Mesothelial cell of epicardium (in vitro differentiated cells): ENCODE data around the gene PIP4K2C. TPM values are rescaled to one million over a fixed set of nuclear protein-coding genes. Genes with fewer than 3 reads are reported as not detected.

Source experiments
- DNase-seq, 2 experiments: peaks; one replicate each; pipeline ENCODE4 v3.0.0; 2021; ENCODE audit warnings: low spot score in 2 of 2; ENCODE audit not compliant: unreplicated experiment in 2 of 2
- H3K27ac Mint-ChIP-seq: 2 replicates; pipeline ENCODE4 v1.8.0; 2021; ENCODE audit warnings: mixed read lengths
- H3K27me3 Mint-ChIP-seq: 2 replicates; pipeline ENCODE4 v1.8.0; 2021; ENCODE audit warnings: low read depth, mixed read lengths
- H3K36me3 Mint-ChIP-seq: 2 replicates; pipeline ENCODE4 v1.8.0; 2021; ENCODE audit warnings: mixed read lengths
- H3K4me1 Mint-ChIP-seq: 2 replicates; pipeline ENCODE4 v1.8.0; 2021; ENCODE audit warnings: mixed read lengths
- H3K4me3 Mint-ChIP-seq: 2 replicates; pipeline ENCODE4 v1.8.0; 2021; ENCODE audit warnings: mild to moderate bottlenecking, moderate library complexity, mixed read lengths
- H3K9me3 Mint-ChIP-seq: 2 replicates; pipeline ENCODE4 v1.8.0; 2021; ENCODE audit warnings: mixed read lengths
- CTCF ChIP-seq: fragments of 200-600 bp; sonication (generic); IDR thresholded peaks from one replicate; pipeline ENCODE4 v1.5.0; 2021; ENCODE audit warnings: antibody characterized with exemption; ENCODE audit not compliant: unreplicated experiment
- total RNA-seq: library from RNA; stranded (reverse); gene quantifications from 3 replicates; pipeline ENCODE4 v1.2.1, GENCODE V29; 2021

The PIP4K2C gene
- total RNA-seq, 1 donor from 2014 or later = 24.2 TPM

GRCh38 chr12:57603324-57603723, 12.3 kb downstream of the PIP4K2C start:
- no peak for DNase-seq
- Mint-ChIP-seq H3K36me3 (peaks cover 39% of the 10 kb centered on the region), H3K4me1 (peaks cover 21% of the 10 kb centered on the region), H3K27me3 (no peaks in the 10 kb centered on the region), H3K4me3 (peak overlapping the region; percentile 85), H3K27ac (peak overlapping the region; percentile 90), H3K9me3 (no peaks in the 10 kb centered on the region)
- no peak for TF ChIP-seq CTCF

- TF ChIP-seq CTCF = no peak
- H3K27me3 Mint-ChIP-seq = no peaks in the 10 kb centered on the region
- no peaks in the 10 kb centered on the region for H3K9me3 Mint-ChIP-seq
- peaks cover 21% of the 10 kb centered on the region for H3K4me1 Mint-ChIP-seq
- H3K27ac Mint-ChIP-seq = peak overlapping the region; percentile 90
- H3K4me3 Mint-ChIP-seq = peak overlapping the region; percentile 85
- no peak for DNase-seq
- peaks cover 40% of the 10 kb centered on the region for H3K36me3 Mint-ChIP-seq
These were observed 12.9 kb downstream of the PIP4K2C start for GRCh38 chr12:57603815-57604453.

- H3K27me3 Mint-ChIP-seq = no peaks in the 10 kb centered on the region
- peak within 1 kb of the TSS; percentile 90 for H3K27ac Mint-ChIP-seq
- TF ChIP-seq CTCF = no peak
- H3K4me3 Mint-ChIP-seq = peak within 1 kb of the TSS; percentile 85
- peaks cover 35% of the 10 kb centered on the region for H3K36me3 Mint-ChIP-seq
- peak in 1 of 2 experiments; percentile 59 for DNase-seq
- H3K4me1 Mint-ChIP-seq = peaks cover 26% of the 10 kb centered on the region
- H3K9me3 Mint-ChIP-seq = no peaks in the 10 kb centered on the region
These were observed 13.5 kb downstream of the PIP4K2C start, which contains the start of gene DTX3 for GRCh38 chr12:57604454-57604991. DTX3 (plus strand) TSS chr12:57604824; CDS start chr12:57606518, 1,694 bp downstream.

- peak in 1 of 2 experiments; percentile 44 for DNase-seq
- H3K9me3 Mint-ChIP-seq = no peaks in the 10 kb centered on the region
- H3K27ac Mint-ChIP-seq = peak overlapping the region; percentile 82
These were observed 14.2 kb downstream of the PIP4K2C start for GRCh38 chr12:57604992-57605810.

More at GRCh38 chr12:57604992-57605810, 14.2 kb downstream of the PIP4K2C start:
- H3K27me3 Mint-ChIP-seq = no peaks in the 10 kb centered on the region
- TF ChIP-seq CTCF = no peak
- peak overlapping the region; percentile 85 for H3K4me3 Mint-ChIP-seq
- H3K4me1 Mint-ChIP-seq = peaks cover 30% of the 10 kb centered on the region
- peaks cover 29% of the 10 kb centered on the region for H3K36me3 Mint-ChIP-seq
